ENCODE results near the gene BMS1.

DNA sequence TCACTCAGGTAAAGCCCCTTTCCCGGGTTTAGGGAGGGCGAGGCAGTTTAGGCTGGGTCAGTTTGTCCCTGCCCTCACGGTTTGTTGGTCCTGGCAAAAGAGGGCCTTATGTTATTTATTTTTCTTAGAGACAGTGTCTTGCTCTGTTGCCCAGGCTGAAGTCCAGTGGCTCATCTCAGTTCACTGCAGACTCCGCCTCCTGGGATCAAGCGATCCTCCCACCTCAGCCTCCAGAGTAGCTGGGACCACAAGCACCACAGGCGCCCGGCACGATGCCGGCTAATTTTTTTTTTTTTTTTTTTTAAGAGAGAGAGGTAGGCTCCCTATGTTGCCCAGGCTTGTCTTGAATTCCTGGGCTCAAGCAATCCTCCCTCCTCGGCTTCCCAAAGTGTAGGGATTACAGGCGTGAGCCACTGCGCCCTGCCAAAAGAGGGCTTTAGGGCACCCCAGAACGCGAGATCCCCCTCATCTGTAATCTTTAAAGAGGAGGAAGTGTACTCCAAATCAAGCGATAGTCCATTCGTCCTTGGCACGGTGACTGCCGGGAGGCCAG lies 626 bp upstream of the BMS1 start:
- TF ChIP-seq ELF1 (IDR thresholded peaks at IDR 0.05) (no peak), GATA2 (CRISPR knock-in tag; IDR thresholded peaks at IDR 0.05) (no peak)
